Measurements from ENCODE around the gene FGD6. TPM values are rescaled to one million over a fixed set of nuclear protein-coding genes. Genes with fewer than 3 reads are reported as not detected.

The FGD6 gene
- total and polyA plus RNA-seq, 2 of the 4 experiments (the other 2 are of a cell fraction): 2.6 to 9.5 TPM

DNA sequence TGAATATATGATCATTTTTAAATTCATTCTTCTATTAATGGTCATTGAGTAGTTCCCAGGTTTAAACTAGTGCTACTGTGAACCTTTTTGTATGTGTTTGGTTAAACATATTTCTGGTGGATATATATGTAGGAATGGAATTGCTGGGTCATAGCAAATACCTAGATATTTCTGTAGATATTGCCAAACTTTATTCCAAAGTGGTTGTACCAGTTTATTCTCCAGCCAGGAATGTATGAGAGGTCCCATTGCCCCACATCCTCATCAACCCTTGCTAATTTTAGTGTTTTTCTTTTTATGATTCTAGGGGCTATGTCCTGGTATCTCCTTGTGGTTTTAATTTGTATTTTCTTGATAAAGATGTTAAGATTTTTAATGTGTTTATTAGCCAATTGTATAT lies 3.5 kb upstream of the FGD6 start:
- ChIA-PET CTCF (interaction anchor here (0.5 to 1.0 kb wide), 2 partner anchors 10 to 217 kb away, joined by 4 to 7 read pairs; no protein-coding TSS in a partner anchor), POLR2A (ENCODE audit: unreplicated experiment) (no interaction called here)
- Histone ChIP-seq H3K56ac (ENCODE audit: extremely low read depth, insufficient read depth, low read length) (no peak overlapping the region), H2AFZ (replicated peaks; ENCODE audit: low read length, poor library complexity) (no peak overlapping the region), H2BK20ac (ENCODE audit: low read depth, low read length) (no peak overlapping the region), H2BK15ac (ENCODE audit: low read depth, low read length) (no peak overlapping the region), H4K8ac (ENCODE audit: low read depth in 2 of 2, low read length in 2 of 2) (no peak overlapping the region), H3K23ac (ENCODE audit: low read depth, low read length) (no peak overlapping the region), H3K27ac (ENCODE audit: insufficient read depth, low read length) (no peak overlapping the region), H3K9me3 (ENCODE audit: control insufficient read depth, insufficient read depth, low read length) (no peaks in the 10 kb centered on the region), H3K14ac (replicated peaks; ENCODE audit: low read depth, low read length) (no peak overlapping the region), H3K4me3 (ENCODE audit: insufficient read depth, low read depth, low read length) (no peak overlapping the region), H2AK5ac (ENCODE audit: low read depth, low read length) (no peak overlapping the region), H2BK120ac (ENCODE audit: low read depth, low read length) (no peak overlapping the region), H3K27me3 (ENCODE audit: control insufficient read depth, insufficient read depth, low read length) (no peaks in the 10 kb centered on the region), H3K18ac (ENCODE audit: low read depth, low read length) (no peak overlapping the region), H3K9ac (ENCODE audit: low read depth, low read length) (no peak overlapping the region), H3K4ac (ENCODE audit: low read depth, low read length) (no peak overlapping the region), H4K91ac (ENCODE audit: insufficient read depth, low read depth, low read length) (no peak overlapping the region), H3K4me2 (ENCODE audit: low read depth, low read length) (no peak overlapping the region), H2AK9ac (replicated peaks; ENCODE audit: low read depth, low read length, poor library complexity) (no peak overlapping the region), H3K36me3 (ENCODE audit: control insufficient read depth, insufficient read depth, low read length) (peaks cover 7% of the 10 kb centered on the region), H3K79me1 (ENCODE audit: low read depth in 1 of 2, low read length in 2 of 2) (peaks cover 8 to 59% of the 10 kb centered on the region in 2 experiments; a peak in 3 of 4 replicates), H4K5ac (ENCODE audit: low read depth, low read length) (no peak overlapping the region), H4K20me1 (ENCODE audit: insufficient read depth, low read length) (peaks cover 32% of the 10 kb centered on the region), H2BK5ac (ENCODE audit: low read depth, low read length, poor library complexity, severe bottlenecking) (no peak overlapping the region), H3K9me1 (ENCODE audit: insufficient read depth, low read length) (peaks cover 19% of the 10 kb centered on the region), H3K4me1 (ENCODE audit: control insufficient read depth, insufficient read depth, low read length) (peaks cover 11% of the 10 kb centered on the region)
- in situ Hi-C loops (cut with MboI; ENCODE audit: low sequenced_read_pairs): no loop called here
- no TSS peak for BruUV-seq (replicated peaks)
- intact Hi-C loops (cut with micrococcal nuclease): loop anchor here (5.0 kb wide), 1 partner anchor 42 kb away; no protein-coding TSS in a partner anchor
- no peak for TF ChIP-seq MAZ (IDR thresholded peaks at IDR 0.05; ENCODE audit: borderline replicate concordance, low read depth, low read length)
- TF ChIP-seq CHD1 (IDR thresholded peaks at IDR 0.05; ENCODE audit: low read depth, low read length): no peak
- no peak for TF ChIP-seq BHLHE40 (IDR thresholded peaks at IDR 0.05; ENCODE audit: low read depth, low read length)
- TF ChIP-seq NFE2L2 (IDR thresholded peaks at IDR 0.05; ENCODE audit: low read depth, low read length): no peak
- no peak for TF ChIP-seq MAFK (IDR thresholded peaks at IDR 0.05; ENCODE audit: low read depth, low read length)
- no peak for TF ChIP-seq SMC3 (IDR thresholded peaks at IDR 0.05; ENCODE audit: low read depth, low read length)
- TF ChIP-seq CTCF (conservative IDR thresholded peaks at IDR 0.05; ENCODE audit: low read depth, low read length): no peak
- no peak for TF ChIP-seq RCOR1 (IDR thresholded peaks at IDR 0.05; ENCODE audit: insufficient replicate concordance, low read length)
- no peak for TF ChIP-seq FOS (IDR thresholded peaks at IDR 0.05; ENCODE audit: low read depth, low read length)
- no peak for TF ChIP-seq CEBPB (IDR thresholded peaks at IDR 0.05; ENCODE audit: low read depth, low read length)
- TF ChIP-seq, protein P1, sequence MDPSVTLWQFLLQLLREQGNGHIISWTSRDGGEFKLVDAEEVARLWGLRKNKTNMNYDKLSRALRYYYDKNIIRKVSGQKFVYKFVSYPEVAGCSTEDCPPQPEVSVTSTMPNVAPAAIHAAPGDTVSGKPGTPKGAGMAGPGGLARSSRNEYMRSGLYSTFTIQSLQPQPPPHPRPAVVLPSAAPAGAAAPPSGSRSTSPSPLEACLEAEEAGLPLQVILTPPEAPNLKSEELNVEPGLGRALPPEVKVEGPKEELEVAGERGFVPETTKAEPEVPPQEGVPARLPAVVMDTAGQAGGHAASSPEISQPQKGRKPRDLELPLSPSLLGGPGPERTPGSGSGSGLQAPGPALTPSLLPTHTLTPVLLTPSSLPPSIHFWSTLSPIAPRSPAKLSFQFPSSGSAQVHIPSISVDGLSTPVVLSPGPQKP (IDR thresholded peaks at IDR 0.05; ENCODE audit: borderline replicate concordance, low read depth, low read length): no peak
- TF ChIP-seq, protein P2, sequence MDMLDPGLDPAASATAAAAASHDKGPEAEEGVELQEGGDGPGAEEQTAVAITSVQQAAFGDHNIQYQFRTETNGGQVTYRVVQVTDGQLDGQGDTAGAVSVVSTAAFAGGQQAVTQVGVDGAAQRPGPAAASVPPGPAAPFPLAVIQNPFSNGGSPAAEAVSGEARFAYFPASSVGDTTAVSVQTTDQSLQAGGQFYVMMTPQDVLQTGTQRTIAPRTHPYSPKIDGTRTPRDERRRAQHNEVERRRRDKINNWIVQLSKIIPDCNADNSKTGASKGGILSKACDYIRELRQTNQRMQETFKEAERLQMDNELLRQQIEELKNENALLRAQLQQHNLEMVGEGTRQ (IDR thresholded peaks at IDR 0.05; ENCODE audit: low read depth, low read length): no peak
- TF ChIP-seq MXI1 (IDR thresholded peaks at IDR 0.05; ENCODE audit: borderline replicate concordance, low read depth, low read length): no peak
- TF ChIP-seq POLR2A (IDR thresholded peaks at IDR 0.05; ENCODE audit: low read depth, low read length): no peak
- TF ChIP-seq RFX5 (IDR thresholded peaks at IDR 0.05; ENCODE audit: low read depth, low read length): no peak
- DNase-seq (no peak), ATAC-seq (ENCODE audit: low read depth) (no peak)
- dilution Hi-C loops (cut with HindIII; ENCODE audit: low sequenced_read_pairs, unreplicated experiment): no loop called here

All from IMR-90 (cell line).